SU-DHL-6 (cell line): Measurements from ENCODE around the gene NDUFS6.

Experiments
- EZH2phosphoT487 ChIP-seq: fragments of 200-600 bp; sonication (generic), shearing (Covaris generic); conservative IDR thresholded peaks from 2 replicates; pipeline ENCODE4 v1.6.1; 2018; ENCODE audit warnings: mild to moderate bottlenecking, antibody characterized with exemption, low read length, moderate library complexity, mixed read lengths
- TF ChIP-seq, protein P1 (sequence below): fragments of 200-600 bp; sonication (generic); IDR thresholded peaks from one replicate; pipeline ENCODE4 v1.5.1; 2017; ENCODE audit warnings: antibody characterized with exemption, mild to moderate bottlenecking, low read length, moderate library complexity; ENCODE audit not compliant: insufficient read depth, poor library complexity, severe bottlenecking

DNA sequence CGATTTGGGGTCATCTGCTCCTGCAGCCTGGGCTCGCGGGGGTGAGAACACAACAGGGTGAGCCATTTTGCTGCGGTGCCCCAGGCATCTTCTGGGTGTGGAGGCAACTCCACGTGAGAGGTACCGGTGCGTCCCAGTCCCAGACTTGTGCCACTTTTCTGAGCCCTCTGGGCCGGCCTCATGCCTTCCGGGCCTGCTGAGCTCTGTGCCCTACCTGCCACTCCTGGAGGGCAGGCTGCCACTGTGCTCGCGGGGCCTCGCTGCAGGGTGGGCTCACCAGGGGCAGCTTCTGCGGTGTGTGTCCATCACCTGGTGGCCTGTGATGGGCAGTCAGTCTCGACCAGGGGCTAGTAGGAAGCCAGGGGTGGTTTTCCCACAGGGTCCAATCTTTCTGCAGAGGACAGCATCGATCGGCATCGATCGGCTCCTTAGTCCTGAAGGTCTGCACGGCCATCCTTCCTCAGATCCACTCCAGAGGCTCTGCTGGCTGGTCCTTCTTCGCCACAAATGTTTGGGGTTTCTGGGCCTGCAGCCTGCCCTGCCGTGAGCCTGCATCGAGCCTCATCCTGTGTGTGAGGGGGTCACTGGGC lies 58.9 kb downstream of the NDUFS6 start:
- TF ChIP-seq, protein P1, sequence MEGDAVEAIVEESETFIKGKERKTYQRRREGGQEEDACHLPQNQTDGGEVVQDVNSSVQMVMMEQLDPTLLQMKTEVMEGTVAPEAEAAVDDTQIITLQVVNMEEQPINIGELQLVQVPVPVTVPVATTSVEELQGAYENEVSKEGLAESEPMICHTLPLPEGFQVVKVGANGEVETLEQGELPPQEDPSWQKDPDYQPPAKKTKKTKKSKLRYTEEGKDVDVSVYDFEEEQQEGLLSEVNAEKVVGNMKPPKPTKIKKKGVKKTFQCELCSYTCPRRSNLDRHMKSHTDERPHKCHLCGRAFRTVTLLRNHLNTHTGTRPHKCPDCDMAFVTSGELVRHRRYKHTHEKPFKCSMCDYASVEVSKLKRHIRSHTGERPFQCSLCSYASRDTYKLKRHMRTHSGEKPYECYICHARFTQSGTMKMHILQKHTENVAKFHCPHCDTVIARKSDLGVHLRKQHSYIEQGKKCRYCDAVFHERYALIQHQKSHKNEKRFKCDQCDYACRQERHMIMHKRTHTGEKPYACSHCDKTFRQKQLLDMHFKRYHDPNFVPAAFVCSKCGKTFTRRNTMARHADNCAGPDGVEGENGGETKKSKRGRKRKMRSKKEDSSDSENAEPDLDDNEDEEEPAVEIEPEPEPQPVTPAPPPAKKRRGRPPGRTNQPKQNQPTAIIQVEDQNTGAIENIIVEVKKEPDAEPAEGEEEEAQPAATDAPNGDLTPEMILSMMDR = no peak
- no peak for TF ChIP-seq EZH2phosphoT487
